C4-2B (cell line): ENCODE measurements around the gene HBG2.

Experiments
- ZFX ChIP-seq: fragments of 450-650 bp; IDR thresholded peaks from 2 replicates; pipeline ENCODE4 v1.6.1; 2017
- TF ChIP-seq, protein P1 (sequence below): fragments of 450-650 bp; conservative IDR thresholded peaks from 2 replicates; pipeline ENCODE4 v1.5.1; 2017; ENCODE audit warnings: mild to moderate bottlenecking

DNA sequence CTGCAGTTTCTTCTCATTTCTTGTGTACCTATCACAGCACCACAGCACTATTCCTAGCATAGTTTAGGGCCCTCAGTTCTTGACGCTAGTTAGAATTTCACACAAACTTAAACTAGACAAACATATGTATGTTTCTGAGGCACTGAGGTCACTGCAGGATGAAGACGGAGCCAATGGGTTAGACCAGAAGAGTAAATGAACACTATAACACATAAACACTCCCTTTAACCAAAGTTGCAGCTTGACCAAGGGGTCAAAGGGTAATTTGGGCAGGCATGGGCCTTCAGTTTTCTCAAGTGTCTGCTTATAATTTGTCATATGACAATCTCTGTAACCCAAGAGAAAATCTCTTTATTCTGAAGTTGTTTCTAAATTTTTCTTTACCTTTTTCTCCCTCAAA, 28.0 kb upstream of the HBG2 start:
- TF ChIP-seq, protein P1, sequence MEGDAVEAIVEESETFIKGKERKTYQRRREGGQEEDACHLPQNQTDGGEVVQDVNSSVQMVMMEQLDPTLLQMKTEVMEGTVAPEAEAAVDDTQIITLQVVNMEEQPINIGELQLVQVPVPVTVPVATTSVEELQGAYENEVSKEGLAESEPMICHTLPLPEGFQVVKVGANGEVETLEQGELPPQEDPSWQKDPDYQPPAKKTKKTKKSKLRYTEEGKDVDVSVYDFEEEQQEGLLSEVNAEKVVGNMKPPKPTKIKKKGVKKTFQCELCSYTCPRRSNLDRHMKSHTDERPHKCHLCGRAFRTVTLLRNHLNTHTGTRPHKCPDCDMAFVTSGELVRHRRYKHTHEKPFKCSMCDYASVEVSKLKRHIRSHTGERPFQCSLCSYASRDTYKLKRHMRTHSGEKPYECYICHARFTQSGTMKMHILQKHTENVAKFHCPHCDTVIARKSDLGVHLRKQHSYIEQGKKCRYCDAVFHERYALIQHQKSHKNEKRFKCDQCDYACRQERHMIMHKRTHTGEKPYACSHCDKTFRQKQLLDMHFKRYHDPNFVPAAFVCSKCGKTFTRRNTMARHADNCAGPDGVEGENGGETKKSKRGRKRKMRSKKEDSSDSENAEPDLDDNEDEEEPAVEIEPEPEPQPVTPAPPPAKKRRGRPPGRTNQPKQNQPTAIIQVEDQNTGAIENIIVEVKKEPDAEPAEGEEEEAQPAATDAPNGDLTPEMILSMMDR, result no peak
- no peak for TF ChIP-seq ZFX
